Neural cell (in vitro differentiated cells): ENCODE data around the gene MST1. TPM values are rescaled to one million over a fixed set of nuclear protein-coding genes. Genes with fewer than 3 reads are reported as not detected.

Experiments used
- H2AFZ ChIP-seq: fragments of 200-600, 300-800 bp; sonication (generic), shearing (Covaris generic); 2 replicates; pipeline ENCODE4 v1.6.0; 2014; ENCODE audit warnings: low read depth, mild to moderate bottlenecking, antibody characterized with exemption, low read length, moderate library complexity
- H3F3A ChIP-seq: fragments of 200-600 bp; shearing (Covaris generic); 2 replicates; pipeline ENCODE4 v1.6.1; 2016; ENCODE audit warnings: mild to moderate bottlenecking, moderate library complexity, mixed read lengths, antibody characterized with exemption, low read length; ENCODE audit not compliant: insufficient read depth, poor library complexity, severe bottlenecking
- H3K27ac ChIP-seq: fragments of 200-600, 300-800 bp; sonication (generic), shearing (Covaris generic); 2 replicates; pipeline ENCODE4 v1.5.1; 2014; ENCODE audit warnings: mild to moderate bottlenecking, low read length, moderate library complexity
- H3K27me3 ChIP-seq: fragments of 300-800, 200-600 bp; sonication (generic), shearing (Covaris generic); 2 replicates; pipeline ENCODE4 v1.6.0; 2014; ENCODE audit warnings: mild to moderate bottlenecking, low read depth, low read length, moderate library complexity; ENCODE audit not compliant: insufficient read depth
- H3K36me3 ChIP-seq: fragments of 300-800, 200-600 bp; sonication (generic), shearing (Covaris generic); 2 replicates; pipeline ENCODE4 v1.5.1; 2014; ENCODE audit warnings: mild to moderate bottlenecking, antibody characterized with exemption, low read length, moderate library complexity; ENCODE audit not compliant: insufficient read depth
- H3K4me2 ChIP-seq: fragments of 300-800, 200-600 bp; sonication (generic), shearing (Covaris generic); 2 replicates; pipeline ENCODE4 v1.6.0; 2014; ENCODE audit warnings: mild to moderate bottlenecking, low read length
- H3K4me3 ChIP-seq: fragments of 300-800, 200-600 bp; sonication (generic), shearing (Covaris generic); 2 replicates; pipeline ENCODE4 v1.5.1; 2014; ENCODE audit warnings: mild to moderate bottlenecking, low read length, moderate library complexity
- H3K79me2 ChIP-seq: fragments of 200-600 bp; shearing (Covaris generic); replicated peaks from 2 replicates; pipeline ENCODE4 v1.6.0; 2014; ENCODE audit warnings: mild to moderate bottlenecking, low read length, moderate library complexity; ENCODE audit not compliant: insufficient read depth
- H3K9ac ChIP-seq: fragments of 300-800, 200-600 bp; sonication (generic), shearing (Covaris generic); 2 replicates; pipeline ENCODE4 v1.6.1; 2016; ENCODE audit warnings: mild to moderate bottlenecking, low read length, mixed read lengths
- H3K9me2 ChIP-seq: fragments of 200-600 bp; shearing (Covaris generic); 2 replicates; pipeline ENCODE4 v1.6.1; 2016; ENCODE audit warnings: mild to moderate bottlenecking, low read length, mixed read lengths; ENCODE audit not compliant: insufficient read depth
- H3K9me3 ChIP-seq: fragments of 200-600, 300-800 bp; sonication (generic), shearing (Covaris generic); 2 replicates; pipeline ENCODE4 v1.6.1; 2016; ENCODE audit warnings: mild to moderate bottlenecking, mixed run types, low read length, moderate library complexity, mixed read lengths
- H4K20me1 ChIP-seq: fragments of 200-600 bp; shearing (Covaris generic); 2 replicates; pipeline ENCODE4 v1.6.1; 2016; ENCODE audit warnings: mild to moderate bottlenecking, mixed run types; ENCODE audit not compliant: insufficient read depth
- EP300 ChIP-seq: fragments of 450-650 bp; conservative IDR thresholded peaks from 2 replicates; pipeline ENCODE4 v1.6.1; 2014; ENCODE audit warnings: antibody characterized with exemption, mild to moderate bottlenecking, moderate library complexity; ENCODE audit not compliant: poor library complexity, severe bottlenecking
- EZH2 ChIP-seq: fragments of 200-600, 300-800 bp; shearing (Covaris generic), sonication (generic); IDR thresholded peaks from 2 replicates; pipeline ENCODE4 v1.6.1; 2014; ENCODE audit warnings: antibody characterized with exemption, low read length, borderline replicate concordance, mild to moderate bottlenecking; ENCODE audit not compliant: insufficient read depth, poor library complexity, severe bottlenecking
- MXI1 ChIP-seq: fragments of 450-650 bp; conservative IDR thresholded peaks from 2 replicates; pipeline ENCODE4 v1.6.1; 2014; ENCODE audit warnings: antibody characterized with exemption, mild to moderate bottlenecking; ENCODE audit not compliant: poor library complexity, severe bottlenecking
- POLR2AphosphoS5 ChIP-seq: IDR thresholded peaks from 2 replicates; pipeline ENCODE4 v1.6.1; 2012
- SMC3 ChIP-seq: fragments of 450-650 bp; conservative IDR thresholded peaks from 2 replicates; pipeline ENCODE4 v1.6.1; 2014; ENCODE audit warnings: antibody characterized with exemption, mild to moderate bottlenecking, moderate library complexity; ENCODE audit not compliant: poor library complexity
- TAF1 ChIP-seq: IDR thresholded peaks from 2 replicates; pipeline ENCODE4 v1.6.1; 2012; ENCODE audit warnings: low read depth
- polyA plus RNA-seq: library from polyadenylated mRNA; depleted of rRNA; stranded (reverse); fragments of >200 nt; gene quantifications from 2 replicates; pipeline ENCODE4 v1.2.3, GENCODE V29; 2014
- TF ChIP-seq, protein P1 (sequence below): IDR thresholded peaks from 2 replicates; pipeline ENCODE4 v1.6.1; 2012; ENCODE audit warnings: borderline replicate concordance
- TF ChIP-seq, protein P2 (sequence below): fragments of 450-650 bp; IDR thresholded peaks from 2 replicates; pipeline ENCODE4 v1.5.1; 2014; ENCODE audit warnings: antibody characterized with exemption, mild to moderate bottlenecking, moderate library complexity; ENCODE audit not compliant: poor library complexity, severe bottlenecking

Gene MST1
- polyA plus RNA-seq, 1 donor from 2014 or later = 64.0 TPM

DNA sequence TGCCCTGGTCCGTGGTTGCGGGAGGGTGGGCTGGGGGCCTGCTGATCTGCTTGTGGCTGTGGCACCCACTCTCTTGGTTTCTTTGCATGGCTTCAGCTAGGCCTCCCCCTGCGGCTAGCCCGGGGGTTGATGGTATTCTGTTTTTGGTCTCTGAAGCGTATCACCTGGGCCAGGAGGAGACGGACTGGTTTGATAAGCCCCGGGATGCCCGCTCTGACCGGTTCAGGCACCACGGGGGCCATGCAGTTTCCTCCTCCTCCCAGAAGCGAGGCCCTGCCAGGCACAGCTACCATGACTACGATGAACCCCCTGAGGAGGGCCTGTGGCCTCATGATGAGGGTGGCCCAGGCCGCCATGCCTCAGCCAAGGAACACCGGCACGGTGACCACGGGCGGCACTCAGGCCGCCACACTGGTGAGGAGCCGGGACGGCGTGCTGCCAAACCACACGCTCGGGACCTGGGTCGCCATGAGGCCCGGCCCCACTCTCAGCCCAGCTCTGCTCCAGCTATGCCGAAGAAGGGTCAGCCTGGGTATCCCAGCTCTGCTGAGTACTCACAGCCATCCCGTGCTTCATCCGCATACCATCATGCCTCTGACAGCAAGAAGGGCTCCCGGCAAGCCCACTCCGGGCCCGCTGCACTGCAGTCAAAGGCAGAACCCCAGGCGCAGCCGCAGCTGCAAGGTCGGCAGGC, 26.4 kb downstream of the MST1 start:
- Histone ChIP-seq H2AFZ (no peak overlapping the region), H3K4me2 (no peak overlapping the region), H3F3A (no peaks in the 10 kb centered on the region), H3K4me3 (no peak overlapping the region), H3K36me3 (no peaks in the 10 kb centered on the region), H3K9me2 (no peaks in the 10 kb centered on the region), H3K9me3 (no peaks in the 10 kb centered on the region), H4K20me1 (no peaks in the 10 kb centered on the region), H3K27me3 (no peaks in the 10 kb centered on the region), H3K9ac (no peak overlapping the region), H3K79me2 (no peaks in the 10 kb centered on the region), H3K27ac (no peak overlapping the region)
- TF ChIP-seq POLR2AphosphoS5 (no peak), SMC3 (no peak)
- TF ChIP-seq, protein P1, sequence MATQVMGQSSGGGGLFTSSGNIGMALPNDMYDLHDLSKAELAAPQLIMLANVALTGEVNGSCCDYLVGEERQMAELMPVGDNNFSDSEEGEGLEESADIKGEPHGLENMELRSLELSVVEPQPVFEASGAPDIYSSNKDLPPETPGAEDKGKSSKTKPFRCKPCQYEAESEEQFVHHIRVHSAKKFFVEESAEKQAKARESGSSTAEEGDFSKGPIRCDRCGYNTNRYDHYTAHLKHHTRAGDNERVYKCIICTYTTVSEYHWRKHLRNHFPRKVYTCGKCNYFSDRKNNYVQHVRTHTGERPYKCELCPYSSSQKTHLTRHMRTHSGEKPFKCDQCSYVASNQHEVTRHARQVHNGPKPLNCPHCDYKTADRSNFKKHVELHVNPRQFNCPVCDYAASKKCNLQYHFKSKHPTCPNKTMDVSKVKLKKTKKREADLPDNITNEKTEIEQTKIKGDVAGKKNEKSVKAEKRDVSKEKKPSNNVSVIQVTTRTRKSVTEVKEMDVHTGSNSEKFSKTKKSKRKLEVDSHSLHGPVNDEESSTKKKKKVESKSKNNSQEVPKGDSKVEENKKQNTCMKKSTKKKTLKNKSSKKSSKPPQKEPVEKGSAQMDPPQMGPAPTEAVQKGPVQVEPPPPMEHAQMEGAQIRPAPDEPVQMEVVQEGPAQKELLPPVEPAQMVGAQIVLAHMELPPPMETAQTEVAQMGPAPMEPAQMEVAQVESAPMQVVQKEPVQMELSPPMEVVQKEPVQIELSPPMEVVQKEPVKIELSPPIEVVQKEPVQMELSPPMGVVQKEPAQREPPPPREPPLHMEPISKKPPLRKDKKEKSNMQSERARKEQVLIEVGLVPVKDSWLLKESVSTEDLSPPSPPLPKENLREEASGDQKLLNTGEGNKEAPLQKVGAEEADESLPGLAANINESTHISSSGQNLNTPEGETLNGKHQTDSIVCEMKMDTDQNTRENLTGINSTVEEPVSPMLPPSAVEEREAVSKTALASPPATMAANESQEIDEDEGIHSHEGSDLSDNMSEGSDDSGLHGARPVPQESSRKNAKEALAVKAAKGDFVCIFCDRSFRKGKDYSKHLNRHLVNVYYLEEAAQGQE = no peak

DNA sequence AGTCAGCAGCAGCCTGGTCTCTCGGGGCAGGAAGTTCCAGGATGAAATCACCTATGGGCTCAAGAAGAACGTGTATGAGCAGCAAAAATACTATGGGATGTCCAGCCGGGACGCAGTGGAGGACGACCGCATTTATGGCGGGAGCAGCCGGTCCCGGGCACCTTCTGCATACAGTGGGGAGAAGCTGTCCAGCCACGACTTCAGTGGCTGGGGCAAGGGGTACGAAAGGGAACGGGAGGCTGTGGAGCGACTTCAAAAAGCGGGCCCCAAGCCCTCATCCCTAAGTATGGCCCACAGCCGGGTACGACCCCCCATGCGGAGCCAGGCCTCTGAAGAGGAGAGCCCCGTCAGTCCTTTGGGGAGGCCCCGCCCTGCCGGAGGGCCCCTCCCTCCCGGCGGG, 27.3 kb downstream of the MST1 start:
- TF ChIP-seq MXI1 (no peak), TAF1 (no peak), EP300 (no peak), POLR2AphosphoS5 (no peak), SMC3 (no peak), EZH2 (no peak)
- TF ChIP-seq, protein P2, sequence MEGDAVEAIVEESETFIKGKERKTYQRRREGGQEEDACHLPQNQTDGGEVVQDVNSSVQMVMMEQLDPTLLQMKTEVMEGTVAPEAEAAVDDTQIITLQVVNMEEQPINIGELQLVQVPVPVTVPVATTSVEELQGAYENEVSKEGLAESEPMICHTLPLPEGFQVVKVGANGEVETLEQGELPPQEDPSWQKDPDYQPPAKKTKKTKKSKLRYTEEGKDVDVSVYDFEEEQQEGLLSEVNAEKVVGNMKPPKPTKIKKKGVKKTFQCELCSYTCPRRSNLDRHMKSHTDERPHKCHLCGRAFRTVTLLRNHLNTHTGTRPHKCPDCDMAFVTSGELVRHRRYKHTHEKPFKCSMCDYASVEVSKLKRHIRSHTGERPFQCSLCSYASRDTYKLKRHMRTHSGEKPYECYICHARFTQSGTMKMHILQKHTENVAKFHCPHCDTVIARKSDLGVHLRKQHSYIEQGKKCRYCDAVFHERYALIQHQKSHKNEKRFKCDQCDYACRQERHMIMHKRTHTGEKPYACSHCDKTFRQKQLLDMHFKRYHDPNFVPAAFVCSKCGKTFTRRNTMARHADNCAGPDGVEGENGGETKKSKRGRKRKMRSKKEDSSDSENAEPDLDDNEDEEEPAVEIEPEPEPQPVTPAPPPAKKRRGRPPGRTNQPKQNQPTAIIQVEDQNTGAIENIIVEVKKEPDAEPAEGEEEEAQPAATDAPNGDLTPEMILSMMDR = no peak
- TF ChIP-seq, protein P1 = no peak

More for the DNA sequence above, 27.3 kb downstream of the MST1 start:
- H3K4me3 ChIP-seq = no peak overlapping the region
- H3K4me2 ChIP-seq = no peak overlapping the region
- H3K79me2 ChIP-seq = no peaks in the 10 kb centered on the region
- H3K9me2 ChIP-seq = no peaks in the 10 kb centered on the region
- H3K9me3 ChIP-seq = no peaks in the 10 kb centered on the region
- H2AFZ ChIP-seq = no peak overlapping the region
- no peaks in the 10 kb centered on the region for H3K36me3 ChIP-seq
- H3K27ac ChIP-seq = no peak overlapping the region
- H4K20me1 ChIP-seq = no peaks in the 10 kb centered on the region
- H3K27me3 ChIP-seq = no peaks in the 10 kb centered on the region
- no peak overlapping the region for H3K9ac ChIP-seq
- H3F3A ChIP-seq = no peaks in the 10 kb centered on the region
